HG02798 (cell line): ENCODE results near the gene RASSF9.

Experiments used
- ATAC-seq: cut with Tn5 transposase; IDR thresholded peaks from one replicate; pipeline ENCODE4 v1.9.1; 2021; ENCODE audit warnings: mild to moderate bottlenecking; ENCODE audit not compliant: unreplicated experiment, poor library complexity

RASSF9 gene

GRCh38 chr12:85759091-85759490, 77.1 kb downstream of the RASSF9 start:
- no peak for ATAC-seq

- no peak for ATAC-seq
Observed at GRCh38 chr12:85755760-85756159, 80.4 kb downstream of the RASSF9 start.
